Amygdala (tissue), 56 donors: Measurements from ENCODE around the gene KCTD3.

ENCODE experiments used
- DNase-seq, 56 donors: peaks; one replicate each; lab custom pipeline; 2025; lab: John Stamatoyannopoulos, UW

Gene KCTD3

DNA sequence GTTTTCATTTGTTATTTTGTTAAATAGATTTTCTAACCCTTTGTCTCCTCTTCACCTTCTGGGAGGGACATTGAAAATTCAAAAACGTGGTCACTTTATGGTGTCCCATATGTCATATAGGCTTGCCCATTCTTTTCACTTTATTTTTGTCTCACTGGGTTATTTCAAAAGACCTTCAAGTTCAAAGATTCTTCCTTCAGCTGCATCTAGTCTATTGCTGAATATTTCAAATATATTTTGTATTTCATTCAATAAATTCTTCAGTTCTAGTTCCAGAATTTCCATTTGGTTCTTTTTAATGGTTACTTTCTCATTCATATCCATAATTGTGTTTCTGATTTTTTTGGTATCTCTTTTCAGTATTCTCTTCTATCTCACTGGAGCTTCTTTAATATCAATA, 11.6 kb upstream of the KCTD3 start:
- no peak for DNase-seq

DNA sequence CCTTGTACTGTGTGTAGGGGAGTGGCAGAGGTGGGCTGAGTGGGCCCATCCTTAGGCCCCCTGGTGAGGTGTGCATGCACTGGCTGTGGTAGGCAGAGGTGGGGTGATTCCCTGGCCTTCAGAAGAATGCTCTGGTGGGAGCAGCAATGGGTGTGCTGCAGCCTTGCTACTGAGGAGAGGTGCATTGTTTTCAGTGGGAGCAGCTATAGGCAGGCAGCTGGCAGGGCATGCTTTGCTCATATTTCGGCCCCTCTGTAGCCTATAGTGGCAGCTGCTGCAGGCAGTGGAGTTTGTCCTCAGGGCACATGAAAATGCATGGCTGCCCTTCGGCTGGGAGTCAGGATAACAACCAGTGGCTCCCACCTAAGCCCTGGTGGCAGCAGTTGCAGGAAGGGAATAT, 10.1 kb upstream of the KCTD3 start:
- no peak for DNase-seq

DNA sequence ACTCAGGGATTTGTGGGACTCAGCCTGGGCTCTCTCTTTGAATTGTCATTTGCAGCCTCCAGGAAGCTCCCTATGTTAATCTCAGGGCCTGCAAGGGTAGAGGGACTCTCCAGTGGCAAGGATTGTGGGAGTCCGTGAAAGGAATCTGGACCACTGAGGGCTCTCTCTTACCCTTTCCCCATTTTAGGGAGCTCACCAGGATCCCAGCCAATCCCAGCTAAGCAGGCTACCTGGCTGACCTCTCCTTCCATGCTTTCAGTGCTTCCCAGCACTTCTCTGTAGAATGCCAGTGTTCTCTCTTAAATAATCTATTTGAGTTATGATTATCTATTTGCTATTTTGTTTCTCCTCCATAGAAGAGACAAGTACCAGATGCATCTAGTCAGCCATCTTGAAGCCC, 9.6 kb upstream of the KCTD3 start:
- no peak for DNase-seq

DNA sequence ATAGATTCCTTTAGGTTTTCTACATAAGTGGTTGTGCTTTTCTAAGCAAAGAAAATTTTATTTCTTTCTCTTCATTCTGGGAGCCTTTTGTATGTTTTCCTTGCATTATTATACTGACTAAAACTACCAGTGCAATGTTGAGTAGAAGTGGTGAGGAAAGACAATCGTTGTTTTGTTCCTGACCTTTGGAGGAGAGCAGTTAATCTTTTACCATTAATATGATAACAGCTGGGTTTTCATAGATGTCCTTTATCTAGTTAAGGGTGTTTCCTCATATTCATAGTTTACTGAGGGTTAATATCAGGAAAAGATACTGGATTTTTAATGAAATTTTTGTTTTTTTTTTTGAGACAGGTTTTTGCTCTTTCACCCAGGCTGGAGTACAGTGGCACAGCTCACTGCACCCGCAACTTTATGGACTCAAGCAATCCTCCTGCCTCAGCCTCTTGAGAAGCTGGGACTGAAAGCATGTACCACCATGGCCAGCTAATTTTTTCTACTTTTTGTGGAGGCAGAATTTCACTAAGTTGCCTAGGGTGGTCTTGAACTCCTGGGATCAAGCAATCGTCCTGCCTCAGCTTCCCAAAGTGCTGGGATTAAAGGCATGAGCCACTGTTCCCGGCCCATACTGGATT, 9.0 kb upstream of the KCTD3 start:
- DNase-seq: no peak

DNA sequence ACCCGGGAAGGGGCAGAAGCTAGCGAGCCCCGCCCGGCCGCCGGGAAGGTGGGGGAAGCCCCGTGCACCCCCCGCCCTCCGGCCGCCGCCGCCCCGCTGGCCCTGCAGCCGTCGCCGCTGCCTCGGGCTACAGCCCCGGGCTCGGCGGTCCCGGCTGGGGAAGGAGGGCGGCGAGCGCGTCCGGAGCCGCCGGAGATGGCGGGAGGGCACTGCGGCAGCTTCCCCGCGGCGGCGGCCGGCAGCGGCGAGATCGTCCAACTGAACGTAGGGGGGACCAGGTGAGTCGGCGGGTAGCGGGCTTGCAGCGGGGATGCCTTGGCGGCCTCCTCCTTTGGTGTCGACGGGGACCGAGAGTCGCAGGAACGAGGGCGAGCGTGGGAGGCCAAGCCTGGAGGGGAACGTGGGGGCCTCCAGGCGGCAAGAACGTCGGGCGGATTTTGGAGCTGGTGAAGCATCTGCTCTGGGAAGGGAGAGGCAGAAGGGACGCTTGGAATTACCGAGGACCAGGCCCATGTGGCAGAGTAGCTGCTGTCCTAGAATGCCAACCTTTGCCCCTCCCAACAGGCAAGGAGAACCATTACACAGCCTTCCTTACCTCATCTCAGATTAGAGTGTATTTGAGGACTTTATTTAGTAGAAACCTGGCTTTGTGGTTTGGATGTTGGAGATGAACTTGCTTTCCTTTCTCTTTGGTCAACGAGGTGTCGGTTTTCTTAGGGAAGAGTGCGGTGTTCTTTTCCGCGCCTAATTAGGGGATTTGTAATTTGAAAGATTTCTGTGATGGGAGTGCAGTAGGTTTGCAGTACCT, 591 bp downstream of the KCTD3 start:
- DNase-seq: peak in 48 of 56 donors; percentile 14 to 78 (median 46)

DNA sequence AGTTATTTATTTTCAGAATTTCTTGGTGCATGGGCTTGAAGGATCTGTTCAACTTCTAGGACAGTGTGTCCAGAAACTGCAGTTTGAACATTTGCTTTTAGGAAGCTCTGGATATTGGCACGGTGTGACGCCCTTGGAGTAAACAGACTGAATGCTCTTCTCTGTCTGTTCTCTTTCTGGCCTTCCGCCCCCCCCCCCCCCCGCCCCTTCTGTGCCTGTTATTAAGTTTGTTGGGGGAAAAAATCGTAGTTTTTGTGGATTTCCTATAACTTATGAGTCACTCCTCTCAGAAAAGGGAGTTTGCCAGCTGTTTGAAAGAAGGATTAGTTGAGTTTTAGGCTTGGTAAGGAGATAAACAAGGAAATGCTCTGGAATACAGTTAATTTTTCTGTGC, 1.2 kb downstream of the KCTD3 start:
- peak in 34 of 56 donors; percentile 1 to 64 (median 26) for DNase-seq

DNA sequence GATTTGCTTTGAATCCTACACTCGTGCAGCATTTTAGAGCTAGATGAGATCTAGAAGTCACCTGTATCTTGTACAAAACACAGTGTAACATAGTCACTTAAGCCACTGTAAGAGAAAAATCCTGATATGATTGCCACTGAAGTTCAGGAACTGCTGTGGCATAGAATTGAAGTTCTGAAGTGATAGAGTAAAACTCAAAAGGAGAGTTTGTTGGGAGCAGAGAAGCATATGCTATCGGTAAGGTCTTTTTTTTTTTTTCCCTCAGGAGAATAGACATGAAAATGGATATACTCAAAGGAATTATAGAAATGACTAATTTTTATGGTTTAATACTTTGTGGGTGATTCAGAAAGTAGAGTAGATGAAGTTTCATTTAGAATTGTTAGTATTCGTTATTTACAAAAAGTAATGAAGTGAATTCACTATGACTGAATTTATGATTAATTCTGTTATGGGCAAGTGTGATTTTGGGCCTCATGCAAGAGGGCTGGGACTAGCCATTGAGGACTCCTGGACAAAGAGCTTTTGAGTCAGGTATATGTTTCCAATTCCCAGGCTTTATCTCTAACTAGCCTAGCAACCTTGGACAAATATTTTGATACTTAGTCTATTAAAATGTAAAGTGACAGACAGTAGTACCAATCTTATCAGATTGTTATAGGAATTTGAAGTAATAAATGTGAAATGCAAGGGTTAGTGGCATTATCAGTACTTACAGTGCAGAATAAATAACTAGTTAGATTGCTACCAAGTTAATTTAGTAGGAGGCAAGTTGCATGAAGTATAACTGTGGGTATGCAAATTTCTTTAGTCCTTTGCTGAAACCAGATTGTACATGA, 3.1 kb downstream of the KCTD3 start:
- no peak for DNase-seq

DNA sequence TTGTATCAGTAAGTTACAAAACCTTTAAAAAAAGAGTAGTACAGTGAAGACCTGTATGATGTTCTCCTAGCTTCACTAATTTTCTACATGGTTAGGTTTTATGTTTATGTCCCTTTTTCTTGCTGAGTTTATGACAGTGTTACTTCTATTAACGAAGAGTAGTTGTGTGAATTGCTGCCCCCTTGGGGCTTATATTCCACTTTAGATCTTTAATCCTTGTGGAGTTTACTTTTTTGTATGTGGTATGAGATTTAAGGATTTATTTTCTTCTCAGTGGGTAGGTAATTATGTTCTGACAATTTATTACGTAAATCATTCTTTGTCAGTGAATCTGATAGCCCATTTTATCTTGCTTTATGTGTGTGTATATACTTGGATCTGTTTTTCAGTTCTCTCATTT, 14.8 kb downstream of the KCTD3 start:
- DNase-seq: no peak

DNA sequence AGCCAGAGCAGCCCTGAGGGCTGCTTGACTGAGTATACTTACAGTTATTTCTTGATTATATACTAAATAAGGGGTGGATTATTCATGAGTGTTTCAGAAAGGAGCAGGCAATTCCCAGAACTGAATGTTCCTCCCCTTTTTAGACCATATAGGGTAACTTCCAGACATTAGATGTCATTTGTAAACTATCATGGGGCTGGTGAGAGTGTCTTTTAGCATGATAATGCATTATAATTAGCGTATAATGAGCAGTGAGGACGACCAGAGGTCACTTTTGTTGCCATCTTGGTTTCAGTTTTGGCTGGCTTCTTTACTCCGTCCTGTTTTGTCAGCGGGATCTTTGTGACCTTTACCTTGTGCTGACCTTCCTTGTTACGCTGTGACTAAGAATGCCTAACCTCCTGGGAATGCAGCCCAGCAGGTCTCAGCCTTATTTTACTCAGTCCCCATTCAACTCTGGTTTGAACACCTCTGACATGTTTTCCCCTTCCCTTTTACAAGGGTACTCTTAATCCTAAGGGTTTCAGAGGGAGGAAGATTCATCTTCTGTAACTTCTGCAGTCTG, 16.2 kb downstream of the KCTD3 start:
- DNase-seq: no peak

DNA sequence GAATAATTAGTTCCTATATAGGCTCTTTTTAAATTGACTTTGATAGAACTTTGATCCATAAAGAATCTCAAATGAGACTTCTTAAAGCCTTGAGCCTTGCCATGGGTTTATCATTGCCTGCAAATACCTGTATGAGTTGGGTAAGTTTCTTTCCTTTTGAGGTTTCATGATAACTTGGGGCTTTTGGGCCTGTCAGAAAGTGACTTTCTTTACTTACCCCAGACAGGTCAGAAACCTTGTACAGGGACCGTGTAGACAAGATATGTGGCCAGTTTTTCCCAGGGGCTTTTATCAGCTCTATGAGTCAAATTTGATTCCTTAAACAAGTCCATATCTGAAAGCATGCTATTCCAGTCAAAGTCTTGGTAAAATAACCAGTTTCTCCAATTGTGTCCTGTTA, 17.3 kb downstream of the KCTD3 start:
- DNase-seq: no peak

DNA sequence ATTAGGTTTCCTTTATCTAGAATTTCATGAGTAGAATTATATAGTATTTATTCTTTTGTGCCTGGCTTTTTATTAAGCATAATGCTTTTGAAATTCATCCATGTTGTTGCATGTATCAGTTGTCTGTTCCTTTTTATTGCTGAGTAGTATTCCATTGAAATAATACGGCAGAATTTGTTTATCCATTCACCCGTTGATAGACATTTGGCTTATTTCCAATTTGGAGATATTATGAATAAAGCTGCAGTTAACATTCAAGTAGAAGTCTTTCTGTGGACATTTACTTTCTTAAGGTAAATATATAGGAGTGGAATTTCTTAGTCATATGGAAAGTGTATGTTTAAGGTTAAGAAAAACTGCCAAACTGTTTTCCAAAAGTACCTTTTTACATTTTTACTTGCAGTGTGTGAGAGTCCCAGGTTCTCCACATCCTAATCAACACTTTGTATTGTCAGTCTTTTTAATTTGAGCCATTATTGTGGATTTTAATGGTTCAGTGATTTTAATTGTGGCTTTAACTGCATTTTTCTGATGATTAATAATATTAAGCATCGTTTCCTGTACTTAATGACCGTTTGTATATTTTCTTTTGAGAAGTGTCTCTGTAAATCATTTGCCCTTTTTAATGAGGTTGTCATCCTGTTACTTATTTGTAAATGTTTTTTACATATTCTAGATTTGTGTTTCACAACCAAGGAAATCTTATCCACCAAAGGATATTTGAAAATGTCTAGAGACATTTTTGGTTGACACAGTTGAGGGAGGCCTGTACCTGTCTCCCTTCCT, 22.7 kb downstream of the KCTD3 start:
- no peak for DNase-seq

DNA sequence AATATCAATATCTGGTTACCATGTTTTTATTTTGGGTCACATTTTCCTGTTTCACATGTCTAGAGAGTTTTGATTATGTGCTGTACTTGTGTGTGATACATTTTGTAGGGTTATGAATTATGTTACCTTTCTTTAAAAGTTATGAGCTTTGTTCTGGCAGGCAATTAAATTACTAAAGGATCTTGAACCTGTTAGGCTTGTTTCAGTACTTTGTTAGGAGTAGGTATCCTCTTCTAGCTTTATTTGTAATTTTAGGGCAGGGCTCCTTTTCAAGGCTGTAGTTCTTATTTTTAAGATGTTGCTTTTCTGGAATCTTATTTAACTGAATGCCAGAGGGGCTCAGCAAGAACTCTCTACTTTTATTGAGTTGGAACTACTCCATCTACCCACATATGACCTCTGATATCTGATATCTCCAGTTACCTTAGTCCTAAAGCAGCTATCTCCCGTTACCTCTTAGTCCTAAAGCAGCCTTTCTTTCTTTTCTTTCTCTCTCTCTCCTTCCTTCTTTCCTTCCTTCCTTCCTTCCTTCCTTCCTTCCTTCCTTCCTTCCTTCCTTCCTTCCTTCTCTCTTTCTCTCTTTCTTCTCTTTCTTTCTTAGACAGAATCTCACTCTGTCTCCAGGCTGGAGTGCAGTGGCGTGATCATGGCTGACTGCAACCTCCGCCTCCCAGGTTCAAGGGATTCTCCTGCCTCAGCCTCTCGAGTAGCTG, 23.8 kb downstream of the KCTD3 start:
- no peak for DNase-seq

DNA sequence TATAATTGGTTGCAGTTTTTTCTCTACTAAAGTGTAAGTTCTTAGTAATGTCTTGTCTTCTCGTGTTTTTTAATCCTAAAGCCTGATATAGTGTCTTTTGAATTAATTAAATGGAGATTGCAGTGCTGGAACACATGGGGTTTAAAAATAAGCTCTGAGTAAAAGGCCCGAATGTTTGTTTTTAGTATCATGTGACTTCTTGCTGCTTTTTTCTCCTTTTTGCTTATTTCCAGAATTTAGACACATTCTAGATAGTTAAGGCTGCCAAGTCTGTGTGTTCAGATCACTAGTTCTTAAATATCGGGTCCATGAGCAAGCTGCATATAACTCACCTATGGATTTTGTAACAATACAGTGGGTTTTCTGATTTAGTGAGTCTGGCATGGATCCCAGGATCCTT, 27.5 kb downstream of the KCTD3 start:
- DNase-seq: no peak

DNA sequence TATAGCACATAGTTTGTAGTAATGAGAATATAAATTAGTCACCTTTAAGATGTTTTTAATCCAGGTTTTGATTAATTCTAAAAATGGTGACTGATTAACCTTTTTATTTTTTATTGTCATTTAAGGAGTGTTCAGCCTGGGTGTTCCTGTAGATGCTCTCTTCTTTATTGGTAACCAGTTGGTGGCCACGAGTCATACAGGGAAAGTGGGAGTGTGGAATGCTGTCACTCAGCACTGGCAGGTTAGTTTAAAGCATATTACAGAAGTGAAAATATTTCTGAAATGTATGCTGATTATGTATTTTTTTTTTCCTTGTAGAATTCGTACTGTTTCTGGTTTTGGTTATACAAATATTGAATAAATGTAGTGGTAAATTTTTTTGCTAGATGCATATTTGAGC, 28.1 kb downstream of the KCTD3 start:
- no peak for DNase-seq

DNA sequence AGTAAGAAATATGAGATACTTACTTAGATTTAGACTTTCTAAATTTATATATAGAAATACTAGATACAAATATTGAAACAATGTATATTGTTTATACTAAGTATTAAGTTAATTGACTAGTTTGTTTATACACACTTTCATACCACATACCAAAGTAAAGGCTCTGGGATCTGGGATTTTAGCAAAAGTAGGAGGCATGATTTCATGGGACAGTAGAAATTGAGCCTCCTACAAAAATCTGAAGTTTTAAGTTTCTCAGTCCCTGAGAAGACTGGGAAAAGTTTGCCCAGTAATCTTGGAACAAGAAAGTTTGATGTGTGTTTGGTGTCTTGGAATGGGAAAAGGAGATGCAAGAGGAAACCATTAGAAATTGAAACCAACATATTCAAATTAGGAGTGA, 30.9 kb downstream of the KCTD3 start:
- no peak for DNase-seq

DNA sequence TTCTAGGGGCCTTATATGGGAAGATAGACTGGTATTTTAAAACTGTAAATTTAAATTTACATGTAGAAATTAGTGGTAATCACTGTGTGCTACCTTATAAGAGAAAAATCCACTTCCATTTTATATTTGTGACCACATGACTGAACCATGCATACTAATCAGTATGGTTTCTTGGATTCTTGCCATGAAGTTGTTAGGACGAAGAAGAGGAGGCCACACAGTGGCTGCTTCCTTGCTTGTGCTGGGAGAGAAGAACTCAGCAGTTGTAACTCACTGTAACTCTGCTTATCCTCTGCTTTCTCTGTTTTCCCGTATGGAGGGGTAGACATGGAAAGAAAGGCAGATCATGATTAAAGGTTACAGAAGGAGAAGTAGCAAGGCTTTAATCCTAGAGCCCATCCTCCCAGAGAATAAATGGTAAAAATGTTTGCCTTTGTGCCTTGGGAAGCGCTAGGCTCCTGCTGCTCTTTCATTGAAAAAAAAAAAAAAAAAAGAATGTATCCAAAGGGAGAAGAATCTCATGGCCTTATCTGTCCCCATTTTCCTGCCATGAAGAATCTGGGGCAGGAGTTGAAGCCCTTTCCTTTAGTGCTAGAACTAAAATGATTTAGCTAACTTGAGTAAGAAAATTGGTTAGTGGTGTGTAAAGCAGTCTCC, 32.4 kb downstream of the KCTD3 start:
- no peak for DNase-seq

DNA sequence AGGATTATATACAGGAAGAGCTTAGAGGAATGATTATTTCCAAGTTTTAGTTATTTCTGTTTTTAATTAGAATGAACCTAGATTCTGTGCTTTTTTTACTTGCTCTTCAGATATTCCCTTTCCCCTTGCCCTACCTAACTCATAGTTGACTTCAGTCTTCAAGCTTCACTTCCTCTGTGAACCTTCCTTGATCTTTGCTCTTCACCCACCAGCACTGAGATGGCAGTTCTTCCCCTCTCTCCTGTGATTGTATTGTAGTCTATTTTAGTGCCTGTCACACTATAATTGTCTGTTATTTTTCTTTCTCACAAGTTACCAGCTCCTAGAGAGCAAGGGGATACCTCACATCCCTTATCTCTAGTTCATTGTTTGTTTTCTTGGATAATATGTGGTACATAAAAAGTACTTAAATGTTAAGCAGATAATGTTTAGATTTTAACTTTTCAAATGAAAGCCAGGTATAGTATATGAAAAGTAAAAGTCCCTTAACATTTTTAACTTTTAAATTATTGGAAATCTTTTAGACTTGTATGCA, 33.2 kb downstream of the KCTD3 start:
- DNase-seq: no peak

DNA sequence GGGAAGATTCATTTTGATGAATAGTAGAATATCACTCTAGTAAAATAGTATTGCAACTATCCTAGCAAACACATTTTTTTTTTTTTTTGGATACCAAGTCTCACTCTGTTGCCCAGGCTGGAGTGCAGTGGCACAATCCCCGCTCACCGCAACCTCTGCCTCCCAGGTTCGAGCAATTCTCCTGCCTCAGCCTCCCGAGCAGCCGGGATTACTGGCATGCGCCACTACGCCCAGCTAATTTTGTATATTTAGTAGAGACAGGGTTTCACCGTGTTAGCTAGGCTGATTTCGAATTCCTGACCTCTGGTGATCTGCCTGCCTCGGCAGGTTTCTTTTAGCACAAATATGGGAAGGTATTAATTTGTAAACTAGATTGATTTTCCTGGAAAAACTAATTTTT, 33.8 kb downstream of the KCTD3 start:
- no peak for DNase-seq

DNA sequence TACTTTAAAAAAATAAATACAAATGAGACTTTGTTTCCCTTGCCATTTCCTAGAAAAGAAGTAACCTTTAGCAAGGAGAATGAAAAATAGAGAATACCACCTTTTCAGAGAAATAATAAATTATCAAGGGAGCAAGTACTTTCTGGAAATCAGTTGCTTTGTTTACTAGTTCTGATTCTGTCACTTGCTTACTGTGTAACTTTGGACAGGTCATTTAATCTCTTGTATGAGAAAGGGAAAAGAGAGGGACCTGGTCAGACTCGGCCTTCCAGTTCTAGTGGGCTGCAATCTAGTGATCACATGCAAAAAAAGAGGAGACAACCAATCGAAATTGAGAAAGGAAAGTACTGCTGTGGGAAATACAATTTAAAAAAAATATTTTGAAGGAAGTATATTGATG, 34.2 kb downstream of the KCTD3 start:
- DNase-seq: no peak
